EL (cell line): ENCODE measurements around the gene ZNF41.
"Not testable (repeated sequence)": the region's sequence is repeated elsewhere in the genome, so short reads cannot be mapped to it uniquely, and the experiment has no call there.

Experiments
- DNase-seq: peaks from one replicate; pipeline ENCODE4 v3.0.0-alpha.2; 2016

ZNF41 gene

DNA sequence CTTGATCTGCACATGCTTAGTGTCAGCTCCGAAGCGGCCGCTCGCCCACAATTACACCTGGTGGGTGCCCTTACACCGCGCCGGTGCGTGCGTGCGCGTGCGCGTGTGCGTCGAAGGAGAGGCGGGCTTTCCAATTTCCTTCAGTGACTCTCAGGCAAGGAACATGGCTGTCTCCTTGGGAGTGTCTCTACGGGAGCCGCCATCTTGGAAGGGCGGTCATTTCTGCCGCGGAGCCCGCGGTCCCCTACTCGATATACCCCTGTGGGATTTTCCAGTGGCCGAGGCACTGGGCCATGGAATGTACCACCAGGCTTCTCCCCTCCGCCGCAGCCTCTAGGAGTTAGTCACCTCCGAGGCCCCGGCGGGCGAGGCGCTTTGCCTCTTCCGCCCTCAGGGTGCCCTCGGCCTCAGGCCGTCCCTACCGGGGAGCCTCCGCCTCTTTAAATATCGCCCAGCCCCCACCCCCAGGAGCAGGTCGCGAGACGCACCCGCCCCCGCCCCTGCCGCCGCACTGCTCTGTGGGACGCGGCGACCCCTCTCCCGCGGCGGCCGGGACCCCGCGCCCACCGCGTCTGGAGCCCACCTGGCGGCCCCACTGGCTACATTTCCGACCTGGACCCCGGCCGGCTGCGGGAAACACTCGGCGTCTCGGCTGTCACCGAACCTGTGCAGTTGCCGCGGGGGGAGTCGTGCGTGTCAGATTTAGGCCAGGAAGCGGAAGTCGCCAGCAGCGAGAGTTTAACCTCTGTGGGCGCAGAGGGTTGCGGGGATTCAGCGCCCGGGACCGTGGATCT lies at the start of gene ZNF41:
Gene ZNF41 (minus strand): TSS at position 711 of the 794 bp plus-strand sequence. CDS start 15,741 bp downstream, outside the sequence.
- DNase-seq, result peak; percentile 77

DNA sequence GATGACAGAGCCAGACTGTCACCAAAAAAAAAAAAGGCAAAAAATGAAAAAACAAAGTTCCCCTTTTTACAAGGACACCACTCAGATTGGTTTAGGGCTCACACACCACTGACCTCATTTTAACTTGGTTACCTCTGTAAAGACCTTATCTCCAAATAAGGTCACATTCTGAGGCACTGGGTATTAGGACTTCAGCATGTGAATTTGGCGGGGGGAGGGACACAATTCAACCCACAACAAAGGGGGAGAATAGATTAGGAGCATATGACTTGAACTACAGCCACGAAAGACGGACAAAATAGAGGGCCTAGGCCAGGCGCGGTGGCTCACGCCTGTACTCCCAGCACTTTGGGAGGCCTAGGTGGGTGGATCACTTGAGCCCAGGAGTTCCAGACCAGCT lies 47.0 kb upstream of the ZNF41 start:
- no peak for DNase-seq

DNA sequence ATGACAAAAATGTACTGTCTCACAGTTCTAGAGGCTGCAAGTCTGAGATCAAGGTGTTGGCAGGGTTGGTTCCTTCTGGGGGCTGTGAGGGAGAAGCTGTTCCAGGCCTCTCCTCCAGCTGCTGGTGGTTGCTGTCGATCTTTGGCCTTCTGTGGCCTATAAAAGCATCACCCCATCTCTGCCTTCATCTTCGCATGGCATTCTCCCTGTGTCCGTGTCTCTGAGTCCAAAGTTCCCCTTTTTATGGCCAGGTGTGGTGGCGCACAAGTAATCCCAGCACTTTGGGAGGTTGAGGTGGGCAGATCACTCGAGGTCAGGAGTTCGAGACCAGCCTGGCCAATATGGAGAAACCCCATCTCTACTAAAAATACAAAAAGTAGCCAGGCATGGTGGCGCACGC lies 46.5 kb upstream of the ZNF41 start:
- no peak for DNase-seq

DNA sequence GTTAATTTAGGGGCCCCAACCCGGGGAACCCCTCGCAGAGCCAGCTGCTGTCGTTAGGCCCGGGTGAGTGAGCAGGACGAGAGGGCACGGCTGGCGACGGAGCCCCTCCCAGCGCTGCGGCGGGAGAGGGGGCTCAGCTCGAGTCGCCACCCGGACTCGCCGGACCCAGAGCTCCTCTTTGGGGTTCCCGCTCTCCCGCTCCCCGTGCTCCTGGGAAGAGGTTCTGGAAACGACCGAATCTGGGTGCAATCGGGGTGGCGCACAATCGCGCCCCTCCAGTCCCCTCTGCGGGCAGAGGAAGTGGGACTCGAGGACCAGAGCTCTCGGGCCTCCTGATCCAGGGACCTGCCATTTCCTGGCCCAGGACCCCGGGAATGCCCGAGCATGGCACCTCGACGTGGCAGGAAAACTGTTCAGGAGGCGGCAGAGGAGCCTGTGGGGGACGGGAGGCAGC lies 40.7 kb upstream of the ZNF41 start:
- no peak for DNase-seq

DNA sequence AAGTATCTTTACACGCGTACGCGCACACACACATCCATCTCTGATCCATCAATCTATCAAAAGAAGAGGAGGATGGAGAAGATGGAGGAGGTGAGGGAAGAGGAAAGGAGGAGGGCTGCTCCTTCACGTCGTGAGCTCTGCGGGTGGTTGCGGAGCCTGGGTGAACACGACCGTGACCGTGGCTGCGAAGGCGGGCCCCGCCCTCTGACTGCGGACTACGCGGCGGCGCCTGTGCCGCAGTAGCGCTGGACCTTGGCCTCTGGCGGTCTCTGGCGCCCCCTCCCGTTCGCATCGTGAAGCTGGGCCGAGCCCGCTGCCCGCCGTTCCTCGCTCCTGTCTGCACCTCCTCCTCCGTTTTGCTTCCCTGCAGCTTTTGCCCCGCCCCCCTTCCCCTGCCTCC lies 40.3 kb upstream of the ZNF41 start:
- peak; percentile 68 for DNase-seq

DNA sequence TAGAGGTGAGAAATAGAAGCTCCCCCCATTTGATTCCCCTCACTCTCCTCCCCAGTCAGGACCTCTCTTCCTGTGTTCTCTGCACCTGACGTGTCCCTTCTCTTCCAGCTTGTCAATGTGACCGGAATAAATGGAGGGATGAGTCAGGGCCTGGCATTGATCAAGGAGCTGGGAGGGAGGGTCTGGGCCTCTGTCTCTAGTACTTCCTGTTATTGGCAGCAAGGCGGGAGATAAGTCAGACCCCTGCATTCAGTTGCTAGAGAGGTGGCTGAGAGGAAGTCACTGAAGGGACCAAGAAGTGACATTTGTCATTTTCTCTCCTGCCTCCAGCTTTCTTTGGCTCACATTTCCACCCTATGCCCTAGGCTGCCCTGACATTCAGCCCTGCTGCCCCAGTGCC lies 35.1 kb upstream of the ZNF41 start:
- no peak for DNase-seq

DNA sequence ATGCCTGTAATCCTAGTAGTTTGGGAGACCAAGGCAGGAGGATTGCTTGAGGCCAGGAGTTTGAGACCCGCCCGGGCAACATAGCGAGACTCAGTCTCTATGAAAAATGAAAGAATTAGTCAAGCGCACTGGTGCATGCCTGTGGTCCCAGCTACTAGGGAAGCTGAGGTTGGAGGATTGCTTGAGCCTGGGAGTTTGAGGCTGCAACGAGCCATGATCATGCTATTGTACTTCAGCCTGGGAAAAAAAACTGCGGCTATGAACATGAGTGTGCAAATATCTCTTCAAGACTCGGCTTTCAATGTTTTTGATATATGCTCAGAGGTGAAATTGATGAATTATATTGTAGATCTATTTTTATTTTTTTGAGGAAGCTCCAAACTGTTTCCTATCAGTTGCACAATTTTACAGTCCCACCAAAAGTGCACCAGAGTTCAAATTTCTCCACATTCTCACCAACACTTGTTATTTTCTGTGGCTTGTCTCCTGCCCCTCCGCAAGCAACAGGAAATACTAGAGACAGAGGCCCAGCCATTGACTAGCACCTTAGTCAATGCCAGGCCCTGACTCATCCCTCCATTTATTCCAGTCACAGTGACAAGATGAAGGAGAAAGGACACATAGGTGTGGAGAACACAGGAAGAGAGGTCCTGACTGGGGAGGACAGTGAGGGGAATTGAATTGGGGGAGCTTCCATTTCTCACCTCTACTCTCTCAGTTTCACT lies 33.1 kb upstream of the ZNF41 start:
- peak; percentile 29 for DNase-seq

DNA sequence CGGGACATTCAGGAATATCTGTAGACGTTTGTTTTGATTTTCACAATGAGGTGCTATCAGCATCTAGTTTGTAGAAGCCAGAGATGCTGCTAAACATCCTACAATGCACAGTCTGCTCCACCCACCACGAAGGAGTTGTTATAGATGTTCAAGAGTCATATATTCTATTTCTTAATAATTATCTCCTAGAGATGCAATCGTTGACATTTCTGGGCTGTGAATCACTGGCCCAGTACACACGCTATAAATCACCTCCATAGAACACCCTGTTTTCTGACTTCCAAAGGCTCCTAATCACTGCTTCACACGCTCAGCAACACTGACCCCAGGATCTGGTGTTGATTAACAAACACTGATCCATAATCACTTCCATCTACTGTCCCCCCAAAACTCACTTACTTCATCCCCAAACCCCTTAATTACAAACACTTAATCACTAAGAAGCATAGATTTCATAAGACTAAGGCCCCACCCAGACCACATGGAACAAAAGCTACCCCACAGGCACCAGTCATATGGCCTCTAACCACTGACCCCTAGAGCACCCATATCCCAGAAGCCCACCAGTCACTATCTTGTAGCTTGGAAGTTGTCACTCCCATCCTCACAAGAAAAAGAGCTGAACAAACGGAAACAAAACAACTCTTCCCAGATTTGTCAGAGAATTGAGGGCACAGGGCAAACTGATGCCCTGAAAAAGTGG lies 31.7 kb upstream of the ZNF41 start:
- peak; percentile 69 for DNase-seq

DNA sequence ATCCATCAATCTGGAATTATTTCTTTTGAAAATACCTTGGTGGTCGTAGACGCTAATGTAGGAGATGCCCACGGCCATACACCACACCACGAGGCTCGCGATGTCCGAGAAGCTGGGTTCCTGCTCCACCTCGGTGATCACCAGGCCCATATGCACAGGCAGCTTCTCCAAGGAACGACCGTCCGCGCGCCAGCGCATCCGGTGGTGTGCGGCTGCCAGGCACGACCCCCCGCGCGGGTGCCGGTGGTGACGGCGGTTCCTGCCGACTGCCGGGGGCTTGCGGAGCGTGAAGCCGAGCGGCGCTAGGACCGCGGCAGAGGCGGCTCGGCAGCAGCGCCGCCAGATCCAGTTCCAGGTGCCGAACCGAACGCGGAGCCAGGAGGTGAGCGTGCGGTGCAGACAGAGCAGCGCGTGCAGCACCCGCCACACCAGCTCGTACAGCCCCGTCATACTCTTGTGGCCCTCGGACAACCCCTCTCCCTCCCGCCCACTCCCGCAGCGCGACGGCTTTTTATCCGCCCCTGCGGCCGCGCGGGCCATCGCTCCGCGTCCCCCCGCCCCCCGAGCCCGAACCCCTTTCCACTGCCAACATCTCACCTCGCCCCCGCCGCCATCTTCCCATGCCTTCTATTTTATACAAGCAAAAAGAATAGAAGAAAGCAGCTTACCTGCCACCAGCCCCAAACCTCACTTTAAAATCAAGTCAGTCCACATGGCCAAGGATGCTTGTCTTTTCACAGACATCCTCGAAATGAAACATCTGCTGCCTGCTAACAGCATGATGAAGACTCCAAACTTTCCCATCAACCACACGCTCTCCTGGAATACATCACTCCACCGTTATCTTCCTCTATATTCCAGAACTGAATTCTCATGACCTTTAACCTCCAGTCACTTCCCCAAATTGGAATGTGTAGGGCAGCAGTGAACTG lies 30.3 kb upstream of the ZNF41 start:
- DNase-seq, result peak; percentile 34

DNA sequence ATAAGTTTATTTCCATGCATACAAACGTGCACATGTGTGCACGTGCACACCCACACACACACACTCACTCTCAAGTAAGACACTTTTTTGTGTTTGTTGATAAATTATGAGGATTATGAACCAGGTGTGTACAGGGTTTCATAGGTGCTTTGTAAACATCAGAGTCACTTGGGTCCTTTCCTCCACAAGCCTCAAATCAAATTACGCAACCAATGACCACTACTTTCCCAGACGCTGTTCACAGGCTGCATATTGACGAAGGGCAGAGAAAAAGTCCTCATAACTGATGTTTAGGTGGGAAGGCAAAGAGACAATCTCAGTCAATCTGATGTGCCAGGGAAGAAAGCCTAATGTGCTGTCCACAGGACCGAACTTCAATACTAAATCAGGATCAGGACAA lies 29.4 kb upstream of the ZNF41 start:
- DNase-seq, result not testable (repeated sequence)

DNA sequence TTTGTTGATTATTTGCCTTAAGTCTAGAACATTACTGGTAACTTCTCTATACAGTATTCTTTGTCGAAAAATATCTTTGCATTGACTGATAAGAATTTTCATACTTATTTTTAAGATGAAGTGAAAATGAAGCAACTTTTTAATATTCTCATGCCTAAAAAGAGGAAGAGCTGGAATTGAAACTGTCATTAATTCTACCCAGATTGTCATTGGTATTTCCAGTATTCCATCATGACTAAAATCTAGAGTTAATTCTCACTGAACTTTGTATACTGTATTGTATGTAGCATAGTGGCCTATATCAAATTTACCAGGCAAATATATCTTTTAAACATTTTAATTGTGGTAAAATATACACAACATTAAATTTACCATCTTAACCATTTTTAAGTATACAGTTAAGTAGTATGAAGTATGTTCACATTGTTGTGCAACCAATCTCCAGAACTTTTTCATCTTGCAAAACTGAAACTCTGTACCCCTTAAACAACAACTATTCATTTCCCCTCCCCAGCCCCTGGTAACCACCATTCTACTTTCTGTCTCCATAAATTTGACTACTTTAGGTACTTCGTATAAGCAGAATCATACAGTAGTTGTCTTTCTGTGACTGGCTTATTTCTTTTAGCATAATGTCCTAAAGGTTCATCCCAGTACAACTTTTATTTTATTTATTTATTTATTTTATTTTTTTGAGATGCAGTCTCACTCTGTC lies 24.3 kb upstream of the ZNF41 start:
- no peak for DNase-seq

DNA sequence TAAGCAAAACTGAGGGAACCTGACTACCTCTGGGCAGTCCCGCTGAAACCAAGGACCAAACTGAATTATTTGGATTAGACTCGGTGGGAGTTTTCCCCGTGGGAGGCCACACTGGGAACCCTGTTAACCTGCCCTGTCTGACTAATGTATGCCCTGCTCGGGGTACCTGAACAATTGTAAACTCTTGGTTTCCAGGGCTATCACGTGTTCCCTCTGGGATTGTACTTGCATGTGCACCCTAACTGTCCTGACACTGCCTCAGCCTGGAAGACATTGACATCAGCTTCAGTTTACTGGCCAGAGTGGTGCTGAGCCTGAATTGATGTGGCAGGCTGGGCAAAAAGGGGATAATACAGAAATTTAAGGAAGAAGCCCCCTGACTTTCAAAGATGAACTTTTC lies 20.1 kb upstream of the ZNF41 start:
- no peak for DNase-seq

DNA sequence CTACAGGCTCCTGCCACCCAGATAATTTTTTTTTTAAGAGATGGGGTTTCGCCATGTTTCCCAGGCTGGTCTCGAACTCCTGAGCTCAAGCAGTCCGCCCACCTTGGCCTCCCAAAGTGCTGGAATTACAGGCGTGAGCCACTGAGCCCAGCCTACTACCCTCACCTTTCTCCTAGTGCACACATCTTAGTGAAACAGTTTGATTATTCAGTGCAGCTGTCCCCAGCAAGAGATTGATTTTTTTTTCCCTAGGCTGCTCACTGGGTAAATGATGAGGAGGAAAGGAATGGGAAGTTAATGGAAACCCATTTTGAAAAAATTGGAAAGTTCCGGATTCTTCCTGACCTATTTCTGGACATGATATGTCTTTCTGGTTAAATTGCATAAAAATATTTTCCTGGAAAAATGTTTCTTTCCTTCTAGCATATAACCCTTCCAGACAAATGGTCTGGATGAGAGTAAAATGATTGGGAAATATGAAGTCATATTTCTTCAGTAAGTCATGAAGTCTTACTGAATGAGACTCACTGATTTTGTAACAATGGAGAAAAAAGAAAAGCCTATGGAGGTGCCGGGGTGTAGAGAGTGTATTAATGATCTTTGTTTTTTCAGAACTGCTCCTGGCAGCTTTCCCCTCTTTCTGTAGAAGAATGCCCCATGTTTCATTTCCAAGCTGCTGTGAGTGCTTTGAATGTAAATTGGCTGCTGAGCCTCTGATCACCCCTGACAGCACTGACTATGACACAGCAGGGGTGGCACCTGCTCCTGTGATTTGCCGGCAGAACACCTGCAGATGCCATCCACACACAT lies 19.5 kb upstream of the ZNF41 start:
- peak; percentile 40 for DNase-seq

DNA sequence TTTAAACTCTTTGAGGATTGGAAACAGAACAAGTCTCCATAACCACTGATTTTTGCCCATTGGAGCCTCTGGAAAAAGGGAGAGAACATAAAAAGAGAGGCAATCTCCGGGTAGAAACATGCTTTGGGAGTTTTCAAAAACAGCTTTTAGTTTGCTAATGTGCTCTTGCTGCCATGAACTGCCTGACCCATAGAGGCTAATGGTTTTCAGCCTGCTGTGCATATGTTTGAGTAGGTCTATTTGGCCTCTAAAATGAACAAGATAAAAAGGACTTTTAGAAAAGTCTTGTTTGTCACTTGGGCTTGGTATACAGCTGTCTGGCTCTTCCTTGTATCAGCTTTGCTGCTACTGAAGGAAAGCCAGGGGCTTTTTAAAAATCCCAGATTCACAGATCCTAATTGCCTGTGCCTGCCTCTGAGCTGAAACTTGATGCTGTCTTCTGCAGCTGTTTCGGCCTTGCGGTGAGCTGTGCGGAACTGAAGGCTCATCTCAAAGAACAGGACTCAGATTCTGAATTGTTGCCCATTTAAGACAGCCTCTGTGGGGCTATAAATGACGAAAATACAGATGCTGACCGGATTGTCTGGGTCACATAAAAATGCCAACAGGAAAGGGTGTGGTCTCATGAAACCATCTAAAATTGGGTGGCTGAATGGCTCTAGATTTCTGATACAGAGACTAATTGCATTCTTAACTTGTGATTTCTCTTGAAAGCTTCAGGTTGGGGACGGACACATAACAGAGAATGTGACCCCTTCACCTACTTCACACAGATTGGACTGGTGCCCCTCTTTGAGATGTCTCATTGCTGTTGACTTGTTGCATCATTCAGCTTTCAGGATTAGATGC lies 18.4 kb upstream of the ZNF41 start:
- DNase-seq, result peak; percentile 47

DNA sequence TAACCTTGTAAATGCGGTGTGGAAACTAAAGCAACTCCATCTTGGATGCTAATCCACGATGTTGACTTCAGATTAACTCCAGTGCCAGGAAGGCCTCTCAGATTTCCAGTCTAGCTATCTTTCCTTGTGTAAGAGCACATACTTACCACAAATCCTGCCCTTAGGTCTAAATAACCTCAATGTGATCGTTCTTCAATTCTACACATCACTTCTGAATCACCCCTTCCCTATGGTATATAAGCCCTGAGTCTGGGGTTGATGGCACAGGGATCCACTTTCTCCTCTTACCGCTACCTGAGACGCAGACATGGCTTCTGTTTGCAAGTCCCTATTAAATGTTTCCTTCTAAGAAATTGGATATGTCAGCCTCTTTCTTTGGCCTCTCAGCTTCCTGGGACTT lies 17.5 kb upstream of the ZNF41 start:
- no peak for DNase-seq

DNA sequence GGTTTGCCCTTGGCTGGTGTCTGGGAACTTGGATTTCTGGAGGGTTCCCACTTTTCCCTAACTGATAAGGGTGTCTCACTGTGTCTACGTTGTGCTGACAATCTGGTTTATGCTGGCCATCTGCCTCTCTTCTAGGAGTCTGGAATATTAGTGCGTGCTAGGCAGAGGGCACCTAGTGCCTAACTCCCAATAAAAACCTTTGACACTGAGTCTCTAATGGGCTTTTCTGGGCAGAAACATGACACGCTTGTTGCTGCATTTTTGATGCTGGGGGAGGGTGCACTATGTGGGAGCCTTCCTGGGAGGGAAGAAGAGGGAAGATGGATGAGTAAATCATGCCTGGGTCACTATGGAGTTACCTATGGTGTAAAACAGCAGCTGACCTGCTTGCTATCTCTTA lies 16.3 kb upstream of the ZNF41 start:
- no peak for DNase-seq

DNA sequence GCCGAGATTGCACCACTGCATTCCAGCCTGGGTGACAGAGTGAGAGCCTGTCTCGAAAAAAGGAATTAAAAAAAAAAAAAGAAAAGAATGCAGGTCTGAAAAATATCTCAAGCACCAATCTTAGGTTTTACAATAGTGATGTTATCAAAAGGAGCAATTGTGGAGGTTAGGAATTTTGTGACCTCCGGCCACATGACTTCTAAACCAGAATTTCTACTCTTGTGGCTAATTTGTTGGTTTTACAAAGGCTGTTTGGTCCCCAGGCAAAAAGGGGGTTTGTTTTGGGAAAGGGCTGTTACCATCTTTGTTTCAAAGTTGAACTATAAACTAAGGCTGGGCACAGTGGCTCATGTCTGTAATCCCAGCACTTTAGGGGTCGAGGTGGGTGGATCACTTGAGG lies 15.4 kb upstream of the ZNF41 start:
- no peak for DNase-seq

DNA sequence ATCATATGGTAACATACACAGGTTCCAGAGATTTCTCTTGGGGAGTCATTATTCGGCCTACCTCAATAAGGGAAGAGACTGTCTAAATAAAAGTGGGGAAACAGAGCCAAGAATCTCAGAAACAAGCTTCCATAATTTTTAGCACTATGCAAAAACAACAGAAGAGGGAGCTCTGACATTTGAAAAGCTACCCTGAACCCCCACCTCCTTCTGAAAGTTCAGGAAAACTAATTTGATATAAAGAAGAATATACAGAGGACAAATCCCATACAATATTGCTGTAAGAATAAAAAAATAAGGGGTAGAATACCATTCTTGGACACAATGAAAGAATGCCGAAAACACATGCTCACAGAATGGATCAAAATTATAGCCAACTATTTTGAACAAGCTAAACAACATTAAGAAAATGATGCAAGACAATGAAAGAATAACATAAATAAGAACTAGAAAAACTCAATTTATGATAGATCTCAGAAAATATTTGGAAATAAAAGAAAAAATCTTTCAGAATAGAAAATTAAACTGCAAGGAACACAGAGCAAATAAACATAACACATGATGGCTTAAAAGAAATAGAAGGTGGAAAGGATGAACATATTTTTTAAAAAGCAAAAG lies 14.4 kb upstream of the ZNF41 start:
- peak; percentile 26 for DNase-seq

DNA sequence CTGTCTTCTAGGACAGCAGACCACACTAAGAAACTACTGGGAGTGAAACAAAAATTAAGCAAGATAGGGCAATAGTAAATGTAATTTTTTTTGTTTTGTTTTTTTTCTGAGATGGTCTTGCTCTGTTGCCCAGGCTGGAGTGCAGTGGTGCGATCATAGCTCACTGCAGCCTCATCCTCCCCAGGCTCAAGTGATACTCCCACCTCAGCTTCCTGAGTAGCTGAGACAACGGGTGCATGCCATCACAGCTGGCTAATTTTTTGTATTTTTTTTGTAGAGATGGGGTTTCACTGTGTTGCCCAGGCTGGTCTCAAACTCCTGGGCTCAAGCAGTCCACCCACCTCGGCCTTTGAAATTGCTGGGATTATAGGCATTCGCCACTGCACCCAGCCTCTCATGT lies 9.1 kb upstream of the ZNF41 start:
- not testable (repeated sequence) for DNase-seq
